K562 (cell line): ENCODE results near the gene NQO2. TPM values are rescaled to one million over a fixed set of nuclear protein-coding genes. Genes with fewer than 3 reads are reported as not detected.

ENCODE experiments used
- CBX2 ChIP-seq: fragments of 200-600 bp; sonication (generic); IDR thresholded peaks from one replicate; pipeline ENCODE4 v1.6.1; 2012; ENCODE audit warnings: mild to moderate bottlenecking, low read length, inconsistent platforms; ENCODE audit not compliant: insufficient read depth, poor library complexity, severe bottlenecking
- ERF ChIP-seq: fragments of 450-650 bp; formaldehyde crosslinking; IDR thresholded peaks from 2 replicates; pipeline ENCODE4 v1.4.0; 2020; ENCODE audit warnings: mild to moderate bottlenecking, mixed read lengths
- ESRRA ChIP-seq: fragments of 450-650 bp; IDR thresholded peaks from 2 replicates; pipeline ENCODE4 v1.6.1; 2014; ENCODE audit warnings: low read depth, mild to moderate bottlenecking, moderate library complexity, borderline replicate concordance
- ETV1 ChIP-seq: fragments of 450-650 bp; conservative IDR thresholded peaks from 2 replicates; pipeline ENCODE4 v1.6.1; 2016; ENCODE audit warnings: missing genetic modification characterization, control low read depth, low read depth, missing compliant biosample characterization
- FOXJ3 ChIP-seq: sonication (generic); formaldehyde crosslinking; IDR thresholded peaks from 2 replicates; pipeline ENCODE4 v1.4.0; 2020; ENCODE audit warnings: mild to moderate bottlenecking, missing genetic modification reagents
- FOXK1 ChIP-seq: sonication (generic); formaldehyde crosslinking; IDR thresholded peaks from 2 replicates; pipeline ENCODE4 v1.8.0; 2022; ENCODE audit warnings: missing genetic modification reagents, mild to moderate bottlenecking, borderline replicate concordance
- HINFP ChIP-seq: fragments of 450-650 bp; conservative IDR thresholded peaks from 2 replicates; pipeline ENCODE4 v1.6.1; 2016; ENCODE audit warnings: missing genetic modification characterization, low read depth, mild to moderate bottlenecking, control low read depth, missing compliant biosample characterization
- HOXB6 ChIP-seq: fragments of 250-450 bp; sonication (Bioruptor Pico); IDR thresholded peaks from 2 replicates; pipeline ENCODE4 v1.5.1; 2022; ENCODE audit warnings: mild to moderate bottlenecking, borderline replicate concordance
- JUNB ChIP-seq: fragments of 450-650 bp; formaldehyde crosslinking; conservative IDR thresholded peaks from 2 replicates; pipeline ENCODE4 v1.4.0; 2020; ENCODE audit warnings: mild to moderate bottlenecking
- KAT2B ChIP-seq: IDR thresholded peaks from one replicate; pipeline ENCODE4 v1.6.1; 2012; ENCODE audit warnings: low read depth, mild to moderate bottlenecking, control low read depth, inconsistent platforms, low read length, moderate library complexity
- KHSRP ChIP-seq: fragments of 450-650 bp; IDR thresholded peaks from 2 replicates; pipeline ENCODE4 v1.6.1; 2017
- MEF2A ChIP-seq: IDR thresholded peaks from 2 replicates; pipeline ENCODE4 v1.6.1; 2011; ENCODE audit warnings: low read depth, mild to moderate bottlenecking, low read length, moderate library complexity; ENCODE audit not compliant: control insufficient read depth
- NONO ChIP-seq, 2 experiments: fragments of 200-400 bp in 1 of 2; fragments of 450-650 bp in 1 of 2; formaldehyde crosslinking in 1 of 2; IDR thresholded peaks; 2 replicates each; pipeline ENCODE4 v1.6.1; 2017; ENCODE audit warnings: low read depth in 2 of 2, mild to moderate bottlenecking in 2 of 2, moderate library complexity in 2 of 2, low read length in 1 of 2
- PTRF ChIP-seq: fragments of 450-650 bp; IDR thresholded peaks from 2 replicates; pipeline ENCODE4 v1.6.1; 2016; ENCODE audit warnings: mild to moderate bottlenecking, missing genetic modification characterization, missing compliant biosample characterization
- SAFB2 ChIP-seq: fragments of 200-400 bp; formaldehyde crosslinking; IDR thresholded peaks from 2 replicates; pipeline ENCODE4 v1.6.1; 2018; ENCODE audit warnings: borderline replicate concordance, low read length, low read depth, moderate library complexity; ENCODE audit not compliant: severe bottlenecking
- SMAD2 ChIP-seq: fragments of 150-350 bp; IDR thresholded peaks from 2 replicates; pipeline ENCODE4 v1.6.1; 2014; ENCODE audit warnings: low read depth, mild to moderate bottlenecking, low read length
- SREBF2 ChIP-seq: sonication (generic); formaldehyde crosslinking; IDR thresholded peaks from 2 replicates; pipeline ENCODE4 v1.4.0; 2020; ENCODE audit warnings: mild to moderate bottlenecking, missing genetic modification reagents
- STAT5B ChIP-seq: fragments of 250-450 bp; sonication (Bioruptor Pico); IDR thresholded peaks from 2 replicates; pipeline ENCODE4 v1.8.0; 2021; ENCODE audit warnings: mild to moderate bottlenecking, inconsistent platforms
- TCF15 ChIP-seq: fragments of 250-450 bp; sonication (Bioruptor Pico); IDR thresholded peaks from 2 replicates; pipeline ENCODE4 v1.8.0; 2022; ENCODE audit warnings: moderate library complexity, mild to moderate bottlenecking, inconsistent platforms
- YY1 ChIP-seq, 3 experiments: IDR thresholded peaks; 2 replicates each; pipeline ENCODE4 v1.6.1; 2011; ENCODE audit warnings: low read length in 2 of 3, mild to moderate bottlenecking in 2 of 3, moderate library complexity in 2 of 3, borderline replicate concordance in 1 of 3, control low read depth in 1 of 3, low read depth in 1 of 3; ENCODE audit not compliant: insufficient read depth in 3 of 3, insufficient replicate concordance in 2 of 3, control insufficient read depth in 1 of 3, insufficient read length in 1 of 3; ENCODE audit errors: extremely low read depth in 1 of 3
- ZNF23 ChIP-seq: fragments of 250-450 bp; sonication (Bioruptor Pico); IDR thresholded peaks from 2 replicates; pipeline ENCODE4 v1.4.0; 2020; ENCODE audit warnings: mild to moderate bottlenecking
- ZNF561 ChIP-seq: fragments of 450-650 bp; formaldehyde crosslinking; conservative IDR thresholded peaks from 2 replicates; pipeline ENCODE4 v1.4.0; 2020; ENCODE audit warnings: mild to moderate bottlenecking, moderate library complexity
- ZNF655 ChIP-seq: fragments of 250-450 bp; sonication (Bioruptor Pico); IDR thresholded peaks from 2 replicates; pipeline ENCODE4 v1.5.0; 2021
- ZNF717 ChIP-seq: fragments of 250-450 bp; sonication (Bioruptor Pico); IDR thresholded peaks from 2 replicates; pipeline ENCODE4 v1.5.0; 2021
- polyA plus RNA-seq, 8 experiments: library from polyadenylated mRNA; depleted of rRNA in 4 of 8; stranded (reverse) in 5 of 8; unstranded in 3 of 8; fragments of >200 nt; fragmentation: Nextera tagmentation in 2 of 8; fragmentation: Illumina TruSeq in 1 of 8; extraction: Ambion mirVana in 2 of 8; extraction: Trizol in 1 of 8; gene quantifications; 2 replicates each; pipeline versions ENCODE4 v1.2.1 to v1.2.3, GENCODE V29; 2011 to 2014; ENCODE audit warnings: inconsistent platforms in 1 of 8, missing spikeins in 1 of 8
- total RNA-seq, 7 experiments: library from RNA; depleted of rRNA in 6 of 7; stranded (reverse); fragments of >200 nt in 6 of 7; fragmentation: Illumina TruSeq in 2 of 7; extraction: Trizol in 2 of 7; gene quantifications; 2 replicates each; pipeline versions ENCODE4 v1.2.1 to v1.2.3, GENCODE V29; 2011 to 2021; ENCODE audit warnings: low replicate concordance in 1 of 7
- TF ChIP-seq, protein P1 (sequence below): fragments of 250-450 bp; sonication (Bioruptor Pico); IDR thresholded peaks from 2 replicates; pipeline ENCODE4 v1.9.0; 2021; ENCODE audit warnings: mild to moderate bottlenecking

The NQO2 gene
- total and polyA plus RNA-seq, 9 of the 15 experiments (the other 6 are each of a cell fraction or from before 2014, with no cell fraction given), result 54.6 to 214 (median 116) TPM

DNA sequence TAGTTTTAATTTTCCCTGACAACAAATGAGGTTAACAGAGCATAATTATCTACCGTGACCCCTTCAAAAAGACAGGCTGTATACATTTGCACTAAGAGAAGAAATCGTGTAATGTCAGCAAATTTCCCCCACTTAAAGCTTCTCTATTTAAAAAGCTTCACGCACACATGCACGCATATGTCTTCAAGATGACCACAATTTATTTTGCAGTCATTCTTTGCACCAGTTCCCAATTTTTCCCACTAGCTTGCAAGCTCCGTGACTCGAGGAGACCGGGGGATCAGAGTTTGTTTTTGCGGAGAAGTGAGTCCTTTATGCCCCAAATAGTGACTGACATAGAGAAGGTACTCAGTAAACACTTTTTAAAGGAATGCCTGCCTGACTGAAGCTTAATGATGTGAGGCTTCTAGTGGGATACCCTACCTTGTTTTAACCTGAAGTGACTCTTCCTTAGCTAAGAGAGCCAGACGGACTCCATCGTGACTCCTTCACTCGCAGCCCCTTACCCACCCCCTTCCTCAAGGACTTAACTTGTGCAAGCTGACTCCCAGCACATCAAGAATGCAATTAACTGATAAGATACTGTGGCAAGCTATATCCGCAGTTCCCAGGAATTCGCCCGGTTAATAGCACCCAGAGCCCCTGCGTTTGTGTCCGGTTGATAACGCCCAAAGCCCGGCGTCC, 9.3 kb upstream of the NQO2 start (continued):
- TF ChIP-seq MEF2A, result 0 out of 2 replicates have a peak, but pooled peaks have one; percentile 31
- no peak for TF ChIP-seq FOXK1 (CRISPR knock-in tag)
- no peak for TF ChIP-seq HOXB6 (CRISPR knock-in tag)
- TF ChIP-seq JUNB, result no peak
- TF ChIP-seq KAT2B, result no peak
- TF ChIP-seq TCF15 (CRISPR knock-in tag), result peak; percentile 80; the same call in 1 of the 2 replicates
- peak; percentile 94 for TF ChIP-seq ERF (CRISPR knock-in tag)
- no peak for TF ChIP-seq SMAD2
- TF ChIP-seq SAFB2, result no peak
- TF ChIP-seq SREBF2 (CRISPR knock-in tag), result no peak
- no peak for TF ChIP-seq KHSRP
- TF ChIP-seq ESRRA, result no peak
- peak; percentile 75; the same call in 1 of the 2 replicates for TF ChIP-seq ZNF561
- TF ChIP-seq FOXJ3 (CRISPR knock-in tag), result no peak
- TF ChIP-seq STAT5B (CRISPR knock-in tag), result no peak
- TF ChIP-seq HINFP (tag), result peak; percentile 78; the same call in 1 of the 2 replicates
- no peak for TF ChIP-seq NONO (IDR thresholded peaks at IDR 0.05; ENCODE audit: low read depth in 2 of 2, low read length in 1 of 2)
- TF ChIP-seq ZNF717 (CRISPR knock-in tag), result 0 out of 2 replicates have a peak, but pooled peaks have one; percentile 11
- TF ChIP-seq ZNF23 (CRISPR knock-in tag), result no peak
- no peak for TF ChIP-seq ZNF655
- TF ChIP-seq YY1 (IDR thresholded peaks at IDR 0.05; ENCODE audit: borderline replicate concordance in 1 of 3, control insufficient read depth in 1 of 3, extremely low read depth in 1 of 3, insufficient read depth in 3 of 3, insufficient read length in 1 of 3, insufficient replicate concordance in 2 of 3, low read depth in 1 of 3, low read length in 2 of 3), result peak in 1 of 3 experiments; percentile 76
- TF ChIP-seq, protein P1, sequence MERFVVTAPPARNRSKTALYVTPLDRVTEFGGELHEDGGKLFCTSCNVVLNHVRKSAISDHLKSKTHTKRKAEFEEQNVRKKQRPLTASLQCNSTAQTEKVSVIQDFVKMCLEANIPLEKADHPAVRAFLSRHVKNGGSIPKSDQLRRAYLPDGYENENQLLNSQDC (CRISPR knock-in tag), result no peak
- peak; percentile 83 for TF ChIP-seq ETV1
- TF ChIP-seq CBX2, result no peak
- TF ChIP-seq PTRF (tag), result peak; percentile 78
